ENCODE data around the gene SIGLEC12.
"Not testable (repeated sequence)": the region's sequence is repeated elsewhere in the genome, so short reads cannot be mapped to it uniquely, and the experiment has no call there.

Gene SIGLEC12

DNA sequence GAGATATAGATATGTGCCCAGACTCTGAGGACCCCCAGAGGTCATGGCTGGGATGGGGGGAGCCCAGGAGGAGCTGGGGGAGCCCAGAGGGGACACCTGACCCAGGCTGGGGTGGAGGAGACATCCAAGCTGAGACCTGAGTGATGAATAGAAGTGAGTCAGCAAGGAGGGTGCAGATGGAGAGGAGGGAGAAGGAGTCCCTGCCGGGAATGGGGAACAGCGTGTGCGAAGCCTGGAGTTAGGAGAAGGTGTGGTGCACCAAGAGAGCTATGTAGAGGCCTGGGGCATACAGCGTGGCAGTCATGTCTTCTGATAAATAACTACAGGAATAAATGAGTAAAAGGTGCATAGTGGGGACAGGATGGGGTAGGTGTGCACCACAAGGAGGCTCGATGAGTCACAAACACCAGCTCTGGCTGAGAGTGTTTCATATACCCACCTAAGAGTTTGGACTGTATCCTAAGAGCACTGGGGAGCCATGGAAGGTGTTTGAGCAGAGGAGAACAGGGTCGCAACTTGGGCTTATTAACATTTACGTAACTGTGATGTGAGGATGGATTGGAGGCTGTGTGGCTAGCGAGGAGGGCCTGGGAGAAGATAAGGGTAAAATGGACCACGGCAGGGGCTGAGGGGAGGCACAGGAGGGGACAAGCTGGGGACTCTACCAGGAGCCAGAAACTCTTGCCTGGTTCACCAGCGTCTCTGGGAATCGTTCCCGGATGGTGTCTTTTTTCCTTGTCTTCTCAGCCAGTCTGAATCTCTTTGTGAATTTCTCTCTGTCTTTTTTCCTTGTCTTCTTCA, 21.9 kb downstream of the SIGLEC12 start:
- DNase-seq (ENCODE audit: low spot score): no peak

DNA sequence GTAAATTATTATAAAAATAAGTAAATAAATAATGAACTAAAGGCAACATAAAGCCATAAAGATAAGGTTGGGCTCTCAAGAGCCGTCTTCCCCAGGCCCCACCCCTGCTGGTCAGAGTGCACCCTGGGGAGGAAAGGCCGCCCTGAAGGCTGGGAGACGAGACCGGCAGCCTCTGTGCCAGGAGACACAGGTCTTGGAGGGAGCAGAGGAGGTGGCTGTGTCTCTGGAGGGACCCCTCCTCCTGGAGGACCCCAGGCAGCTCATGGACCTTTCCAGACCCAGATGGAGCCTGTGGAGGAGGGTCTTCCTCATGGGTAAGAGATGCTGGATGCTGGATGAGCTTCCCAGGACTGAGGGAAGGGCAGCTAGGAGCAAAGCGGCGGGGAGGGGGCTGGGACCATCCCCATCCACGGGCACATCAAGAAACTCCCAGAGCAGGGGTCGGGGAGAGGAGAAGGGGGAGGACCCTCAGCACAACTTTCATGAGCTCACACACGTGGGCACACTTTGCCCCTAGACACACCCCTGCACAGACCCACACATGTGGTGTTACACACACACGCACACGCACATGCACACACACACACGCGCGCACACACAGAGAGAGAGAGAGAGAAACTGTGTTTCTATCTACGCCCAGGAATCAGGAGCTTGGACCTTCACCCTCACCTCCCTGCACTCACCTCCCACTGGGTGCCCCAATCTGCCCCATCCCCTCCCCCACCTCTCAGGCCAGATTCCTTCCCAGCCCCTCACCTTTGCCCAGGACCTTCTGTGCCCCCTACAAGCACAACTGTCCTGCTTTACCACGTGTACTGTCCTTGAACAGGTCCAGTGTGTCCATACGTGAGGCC, 23.0 kb downstream of the SIGLEC12 start, which contains the start of gene CEACAM18:
Gene CEACAM18, plus strand, starts transcription at position 159 of the 854 bp plus-strand sequence.
- DNase-seq (ENCODE audit: low spot score): no peak

DNA sequence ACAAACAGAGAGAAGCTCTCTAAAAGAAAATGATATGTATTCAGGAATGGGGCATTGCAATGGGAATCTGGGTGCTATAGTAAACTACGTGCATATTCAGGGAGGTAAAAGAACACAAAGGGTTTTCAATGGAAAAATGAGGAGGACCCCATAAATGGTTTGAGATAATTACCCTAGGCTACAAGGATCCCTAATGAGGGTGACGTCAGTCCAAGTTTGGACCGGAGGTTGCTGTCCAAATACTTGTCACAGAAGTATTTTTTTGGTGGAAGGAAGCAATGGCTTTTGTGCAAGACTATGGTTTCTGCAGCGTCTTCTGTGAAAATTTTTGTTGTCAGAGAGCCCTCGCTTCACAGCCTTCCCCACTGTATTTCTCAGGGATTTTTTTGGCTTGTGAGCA, 24.3 kb downstream of the SIGLEC12 start:
- DNase-seq (ENCODE audit: low spot score): no peak

DNA sequence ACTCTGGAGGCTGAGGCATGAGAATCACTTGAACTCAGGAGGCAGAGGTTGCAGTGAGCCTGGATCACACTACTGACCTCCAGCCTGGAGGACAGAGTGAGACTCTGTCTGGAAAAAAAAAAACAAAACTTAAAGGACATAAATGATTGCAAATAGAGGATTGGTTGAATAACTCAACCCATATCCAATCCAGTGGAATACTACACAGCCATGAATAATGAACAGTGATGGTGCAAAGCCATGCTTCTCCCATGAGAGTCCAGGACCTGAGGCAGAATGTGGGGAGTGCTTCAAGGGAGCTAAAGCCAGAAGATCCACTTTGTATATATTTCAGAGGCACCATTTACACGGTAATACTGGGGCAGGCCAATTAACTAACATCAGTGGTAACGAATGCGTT, 25.4 kb downstream of the SIGLEC12 start:
- DNase-seq (ENCODE audit: low spot score): no peak

DNA sequence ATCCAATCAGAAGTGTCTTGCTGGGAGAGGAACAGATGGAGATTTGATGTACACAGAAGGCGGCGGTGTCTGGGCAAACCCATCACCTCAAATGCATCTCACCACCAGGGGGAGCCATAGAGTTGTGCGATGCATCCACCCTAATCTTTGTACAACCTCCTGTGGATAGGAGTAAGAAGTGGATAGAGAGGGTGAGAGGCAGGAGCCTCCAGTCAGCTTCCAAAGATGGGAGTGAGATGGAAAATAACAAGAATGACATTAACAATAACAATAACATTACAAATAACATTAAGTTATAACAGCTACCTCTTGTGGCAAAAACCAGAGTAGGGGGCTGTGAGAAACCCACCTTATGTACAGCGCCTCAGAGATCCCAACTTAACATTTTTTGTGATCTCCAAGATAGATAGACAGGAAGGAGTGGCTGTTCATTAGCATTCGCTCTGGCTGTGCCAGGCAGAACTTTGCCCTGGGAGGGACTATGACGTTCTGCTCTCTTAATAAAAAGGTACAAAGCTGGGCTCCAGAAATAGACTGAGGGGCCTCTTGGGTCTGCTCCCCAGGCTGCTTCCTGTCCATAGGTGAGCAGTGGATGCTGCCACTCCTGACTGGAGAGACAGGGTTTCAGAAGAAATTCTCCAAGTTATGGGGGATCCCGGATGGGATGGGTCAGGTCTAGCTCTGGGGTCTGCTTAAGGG, 28.4 kb downstream of the SIGLEC12 start:
- DNase-seq (ENCODE audit: low spot score): peak; percentile 70

DNA sequence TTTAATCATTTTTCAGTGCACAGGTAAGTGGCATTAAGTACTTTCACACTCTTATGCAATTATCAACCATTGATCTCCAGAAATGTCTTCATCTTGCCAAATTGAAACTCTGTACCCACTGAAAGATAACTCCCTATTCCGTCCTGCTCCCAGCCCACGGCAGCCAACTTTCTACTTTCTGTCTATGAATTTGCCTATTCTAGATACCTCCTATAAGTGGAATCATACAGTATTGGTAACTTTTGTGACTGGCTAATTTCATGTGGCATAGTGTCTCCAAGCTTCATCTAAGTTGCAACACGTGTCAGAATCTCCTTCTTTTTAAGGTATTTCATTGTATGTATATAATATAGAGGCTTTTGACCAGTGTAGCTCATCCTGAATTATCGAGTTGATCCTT, 29.0 kb downstream of the SIGLEC12 start:
- DNase-seq (ENCODE audit: low spot score): no peak

DNA sequence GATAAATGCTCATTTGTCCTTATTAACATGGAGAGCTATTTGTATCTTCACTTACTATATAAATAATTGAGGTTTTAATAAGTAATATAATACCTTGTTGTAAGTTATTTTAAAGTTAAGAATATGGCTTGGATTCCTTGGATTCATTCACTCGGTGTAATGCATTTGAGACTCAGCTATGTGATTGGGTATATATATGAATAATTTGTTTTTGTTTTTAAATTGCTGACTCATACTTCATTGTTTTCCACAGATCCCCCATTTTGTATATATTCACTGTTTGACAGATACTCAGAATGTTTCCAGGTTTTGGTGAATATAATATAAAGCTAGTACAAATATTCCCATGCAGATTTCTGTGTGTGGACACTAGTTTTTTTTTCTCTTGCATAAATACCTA, 30.1 kb downstream of the SIGLEC12 start:
- no peak for DNase-seq (ENCODE audit: low spot score)

DNA sequence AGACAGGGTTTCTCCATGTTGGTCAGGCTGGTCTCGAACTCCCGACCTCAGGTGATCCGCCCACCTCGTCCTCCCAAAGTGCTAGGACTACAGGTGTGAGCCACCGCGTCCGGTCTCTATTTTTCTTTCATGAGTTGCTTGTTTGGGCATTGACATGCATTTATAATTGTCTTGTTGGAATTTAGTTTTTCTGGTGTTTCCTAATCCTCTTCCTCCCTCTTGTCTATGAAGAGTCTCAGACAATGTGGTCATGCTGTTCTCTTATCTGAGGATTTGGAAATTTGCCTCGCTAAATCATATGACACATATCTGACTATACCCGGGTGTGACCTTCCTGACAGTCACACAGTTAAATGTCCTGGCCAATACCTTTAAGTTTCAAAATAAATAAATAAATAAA, 30.6 kb downstream of the SIGLEC12 start:
- DNase-seq (ENCODE audit: low spot score): no peak

DNA sequence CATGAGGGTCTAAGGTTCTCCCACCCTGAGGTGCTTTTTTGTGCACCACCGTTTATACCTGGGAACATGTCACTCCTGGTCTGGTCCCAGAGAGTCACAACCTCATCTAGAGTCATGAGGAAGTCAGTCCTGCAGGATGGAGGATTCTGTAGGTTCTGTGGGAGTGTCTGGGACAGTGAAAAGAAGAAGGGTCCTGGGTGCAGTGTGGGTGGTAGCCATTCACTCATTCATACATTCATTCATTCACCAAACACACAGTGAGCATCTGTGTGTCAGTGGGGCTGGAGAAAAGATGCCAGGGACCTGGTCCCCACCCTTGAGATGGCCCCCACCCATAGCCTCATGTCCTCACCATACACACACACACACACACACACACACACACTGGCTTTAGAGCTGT, 32.0 kb downstream of the SIGLEC12 start:
- no peak for DNase-seq (ENCODE audit: low spot score)

DNA sequence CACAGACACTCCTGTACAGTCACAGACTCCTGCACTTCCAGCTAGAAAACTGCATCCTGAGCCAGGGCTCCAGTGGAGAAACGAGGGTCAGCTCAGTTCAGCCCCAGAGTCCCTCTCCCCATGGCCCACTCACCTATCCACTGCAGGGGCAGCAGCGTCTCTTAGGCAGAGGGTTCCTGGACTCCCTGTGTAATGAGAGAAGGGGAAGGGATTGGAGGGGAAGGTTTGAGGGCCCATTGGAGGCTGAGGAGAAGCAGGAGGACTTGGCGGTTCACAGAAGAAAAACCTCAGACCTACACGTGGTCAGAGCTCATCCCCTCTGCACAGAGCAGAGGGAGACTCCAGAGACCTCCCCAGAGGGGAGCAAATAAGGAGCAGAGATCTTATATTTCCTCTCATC, 32.4 kb downstream of the SIGLEC12 start:
- DNase-seq (ENCODE audit: low spot score): no peak

DNA sequence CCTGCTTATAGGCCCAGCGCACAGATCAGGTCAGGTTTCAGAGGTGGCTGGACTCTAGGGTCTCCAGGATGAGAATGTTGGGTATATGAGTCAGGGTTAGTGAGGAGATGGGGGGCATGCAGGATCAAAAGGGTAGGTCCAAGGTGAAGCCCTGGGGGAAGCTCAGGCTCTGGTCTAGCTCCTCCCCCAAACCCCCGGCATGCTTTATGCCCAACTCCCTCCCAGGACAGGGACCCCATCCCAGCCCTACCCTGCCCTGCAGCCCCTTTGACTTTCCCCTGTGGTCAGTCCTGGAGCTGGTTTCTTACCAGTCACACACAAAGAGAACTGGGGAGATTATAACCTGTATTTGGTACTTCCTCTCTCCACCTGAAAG, 33.1 kb downstream of the SIGLEC12 start:
- no peak for DNase-seq (ENCODE audit: low spot score)

DNA sequence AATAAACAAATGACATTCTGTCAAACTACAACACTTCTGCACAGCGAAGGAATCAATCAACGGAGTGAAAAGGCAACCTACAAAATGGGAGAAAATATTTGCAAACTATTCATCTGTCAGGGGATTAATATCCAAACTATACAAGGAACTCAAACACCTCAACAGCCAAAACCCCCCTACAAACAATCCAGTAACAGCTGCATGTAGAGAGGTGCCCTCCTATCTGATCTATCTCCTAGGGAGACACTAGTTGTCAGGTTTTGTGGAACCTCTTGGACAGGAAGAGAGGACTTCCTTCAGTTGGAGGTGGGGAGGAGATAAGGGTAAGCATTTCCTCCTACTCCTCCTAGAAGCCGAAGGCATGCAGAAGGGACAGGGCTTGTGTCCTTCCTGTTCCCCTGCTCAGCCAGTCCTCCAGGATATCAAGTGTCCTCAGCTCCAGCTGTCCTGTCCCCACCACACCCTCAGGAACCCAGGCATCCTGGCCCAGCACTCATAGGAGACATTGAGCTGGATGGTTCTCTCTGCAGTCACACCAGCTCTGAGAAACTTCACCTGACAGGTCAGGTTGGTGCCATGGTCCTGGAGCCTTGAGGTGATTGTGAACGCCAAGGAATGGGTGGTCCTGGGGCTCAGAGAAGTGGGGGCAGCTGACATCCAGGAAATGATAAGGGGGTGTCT, 33.6 kb downstream of the SIGLEC12 start:
- DNase-seq (ENCODE audit: low spot score): no peak

DNA sequence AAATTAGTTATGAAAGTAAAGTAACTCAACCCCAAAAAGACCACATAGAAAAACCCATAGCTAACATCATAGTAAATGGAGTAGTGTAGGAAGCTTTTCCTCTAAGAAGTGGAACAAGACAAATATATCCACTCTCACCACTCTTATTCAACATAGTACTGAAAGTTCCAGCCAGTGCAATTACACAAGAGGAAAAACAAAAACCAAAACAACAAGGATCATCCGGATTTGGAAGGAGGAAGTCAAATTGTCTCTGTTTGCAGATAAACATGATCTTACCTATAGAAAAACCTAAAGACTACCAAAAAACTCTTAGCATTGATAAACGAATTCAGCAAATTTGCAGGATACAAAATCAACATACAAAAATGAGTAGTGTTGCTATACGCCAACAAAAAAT, 34.9 kb downstream of the SIGLEC12 start:
- DNase-seq (ENCODE audit: low spot score): no peak

DNA sequence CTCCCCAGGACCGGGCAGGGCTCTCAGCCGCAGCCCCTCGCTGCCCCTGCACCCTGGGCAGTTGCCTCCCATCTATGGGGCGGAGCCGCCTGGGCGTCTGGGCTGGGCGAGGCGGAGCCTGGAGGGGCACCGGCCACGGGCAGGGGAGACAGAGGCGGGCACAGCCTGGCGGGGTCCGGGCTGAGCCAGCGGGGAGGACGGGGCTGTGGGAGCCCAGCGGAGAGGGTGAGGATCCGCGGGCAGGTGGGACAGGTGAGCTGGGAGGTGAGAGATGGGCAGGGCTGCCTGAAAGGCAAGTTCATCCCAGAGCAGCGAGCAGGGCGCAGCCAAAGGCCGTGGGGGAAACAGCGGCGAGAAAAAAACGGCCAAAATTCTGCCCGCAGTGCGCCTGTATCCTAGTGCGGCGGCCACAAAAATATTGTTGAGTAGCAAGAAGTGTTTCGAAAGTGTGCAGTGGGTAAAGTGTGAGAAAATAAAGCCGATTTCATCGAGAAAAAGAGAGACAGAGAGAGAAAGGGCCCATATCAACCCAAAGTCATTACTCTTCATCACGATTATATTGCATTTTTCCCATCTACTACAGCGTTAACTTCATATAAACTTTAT, 37.5 kb downstream of the SIGLEC12 start:
- not testable (repeated sequence) for DNase-seq (ENCODE audit: low spot score)

DNA sequence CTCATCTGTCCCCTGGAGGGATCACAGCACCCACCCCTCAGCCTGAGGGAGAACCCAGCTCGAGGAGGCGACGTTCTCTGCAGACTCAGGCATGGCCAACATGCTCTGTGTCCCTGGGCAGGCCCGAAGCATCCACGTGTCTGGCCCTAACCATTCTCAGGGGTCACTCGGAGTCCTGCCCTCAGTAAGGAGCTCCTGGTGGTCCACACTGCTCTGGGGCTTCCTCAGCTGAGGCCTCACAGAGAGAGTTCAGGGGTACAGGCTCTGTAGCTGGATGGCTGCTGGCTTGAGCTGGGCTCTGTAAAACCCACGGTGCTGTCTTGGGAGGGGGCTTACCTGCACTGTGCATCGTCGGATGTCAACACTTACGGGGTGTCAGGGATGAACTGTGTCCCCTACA, 38.9 kb downstream of the SIGLEC12 start:
- DNase-seq (ENCODE audit: low spot score): no peak

DNA sequence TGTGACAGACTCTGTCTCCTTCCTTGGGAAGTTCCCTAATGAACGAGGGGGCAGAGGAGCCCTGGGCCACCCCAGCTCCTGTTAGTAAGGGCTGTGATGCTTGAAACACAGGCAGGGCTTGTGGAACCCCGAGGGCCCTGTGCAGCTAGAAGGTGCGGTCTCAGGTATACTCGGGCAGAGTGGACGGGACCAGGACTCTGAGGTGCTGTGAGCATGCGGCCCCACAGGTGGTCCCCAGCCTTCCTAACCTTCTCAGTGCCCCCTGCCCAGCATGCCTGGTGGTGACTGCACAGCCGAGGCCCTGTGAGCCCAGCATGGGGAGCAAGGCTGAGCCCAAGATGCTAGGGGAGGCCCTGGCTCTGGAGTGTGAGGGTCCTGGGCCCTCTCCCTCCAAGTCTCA, 39.3 kb downstream of the SIGLEC12 start:
- no peak for DNase-seq (ENCODE audit: low spot score)

DNA sequence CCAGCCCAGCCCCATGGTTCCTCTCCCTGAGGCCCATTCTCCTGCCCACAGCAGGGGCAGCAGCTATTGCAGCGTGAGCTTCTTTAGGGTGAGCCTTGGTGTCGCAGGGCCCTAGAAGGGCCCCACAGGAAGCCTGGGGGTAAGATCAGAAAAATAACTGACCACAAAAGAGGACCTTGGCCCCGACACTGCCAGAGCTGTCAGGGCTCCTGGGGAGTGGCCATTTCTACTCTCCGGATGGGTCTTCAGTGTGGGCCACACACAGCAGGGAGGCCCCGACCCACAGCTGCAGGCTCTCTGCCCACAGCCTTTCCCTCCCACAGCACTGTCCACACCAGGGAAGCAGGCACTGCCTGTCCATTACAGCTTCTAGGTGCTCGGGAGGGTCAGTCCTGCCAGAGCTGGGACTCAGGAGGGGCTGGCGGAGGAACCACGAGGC, 39.9 kb downstream of the SIGLEC12 start:
- DNase-seq (ENCODE audit: low spot score): no peak

DNA sequence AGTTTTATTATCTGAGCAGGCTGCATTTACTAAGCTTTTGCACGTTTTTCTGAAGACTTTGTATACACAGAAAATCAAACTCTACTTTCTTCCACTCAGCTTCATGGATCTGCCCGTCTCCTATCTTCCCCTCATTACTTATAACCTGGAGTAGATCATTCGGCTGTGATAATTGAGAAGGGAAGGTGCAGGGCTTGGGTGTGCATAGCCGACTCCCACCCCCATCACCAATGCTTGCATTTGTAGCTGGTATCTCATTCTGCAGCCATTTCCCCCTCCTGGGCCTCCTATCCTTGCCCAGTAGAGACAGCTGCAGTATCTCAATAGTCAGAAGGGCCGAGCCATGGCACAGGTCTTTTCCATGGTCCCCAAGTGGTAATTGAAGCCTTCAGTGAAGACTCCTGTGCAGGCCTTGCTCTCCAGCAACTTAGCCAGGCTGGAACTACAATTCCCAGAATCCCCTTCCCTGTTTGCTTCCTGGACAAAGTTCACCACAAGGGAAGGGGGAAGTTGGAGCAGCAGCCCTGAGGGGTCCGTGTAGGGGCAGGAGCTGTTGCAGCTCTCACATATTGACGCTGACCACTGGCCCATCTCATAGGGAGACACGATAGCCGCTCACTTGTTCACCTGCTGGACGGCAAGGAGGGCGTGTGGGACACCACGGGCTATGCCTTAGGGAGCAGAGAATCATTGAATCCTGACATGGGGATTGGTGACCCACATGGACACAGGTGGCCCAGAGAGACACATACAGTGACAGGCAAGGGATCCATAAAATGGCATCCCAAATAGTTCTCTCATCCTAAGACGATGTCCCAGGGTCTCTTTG, 41.2 kb downstream of the SIGLEC12 start:
- no peak for DNase-seq (ENCODE audit: low spot score)

DNA sequence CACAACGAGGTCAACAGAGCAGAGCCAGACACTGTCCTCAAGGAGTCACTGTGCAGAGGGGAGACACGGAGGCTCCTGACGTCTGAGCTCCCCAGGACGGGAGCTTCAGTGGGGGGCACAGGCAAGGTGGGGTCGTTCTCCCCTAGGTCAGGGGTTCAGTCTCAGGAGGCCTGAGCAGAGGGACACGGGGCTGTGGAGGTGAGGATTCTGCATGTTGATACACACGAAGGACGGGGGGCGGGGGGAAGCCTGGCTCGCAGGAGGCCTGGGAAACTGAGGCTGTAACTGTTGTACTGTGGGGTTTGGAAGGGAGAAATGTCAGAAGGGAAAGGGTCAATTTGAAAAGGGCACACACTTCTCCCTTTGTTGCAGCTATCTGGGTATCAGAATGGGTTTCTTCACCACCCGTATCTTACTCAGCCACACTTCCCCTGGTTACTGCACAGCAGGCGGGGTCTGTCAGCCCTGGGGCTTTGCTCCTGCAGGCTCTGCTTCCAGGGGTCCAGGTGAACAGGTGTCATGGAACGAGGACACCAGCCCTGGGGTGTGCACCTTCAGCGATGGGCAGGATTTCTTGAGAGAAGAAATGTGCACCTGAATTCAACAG, 42.6 kb downstream of the SIGLEC12 start:
- DNase-seq (ENCODE audit: low spot score): no peak

DNA sequence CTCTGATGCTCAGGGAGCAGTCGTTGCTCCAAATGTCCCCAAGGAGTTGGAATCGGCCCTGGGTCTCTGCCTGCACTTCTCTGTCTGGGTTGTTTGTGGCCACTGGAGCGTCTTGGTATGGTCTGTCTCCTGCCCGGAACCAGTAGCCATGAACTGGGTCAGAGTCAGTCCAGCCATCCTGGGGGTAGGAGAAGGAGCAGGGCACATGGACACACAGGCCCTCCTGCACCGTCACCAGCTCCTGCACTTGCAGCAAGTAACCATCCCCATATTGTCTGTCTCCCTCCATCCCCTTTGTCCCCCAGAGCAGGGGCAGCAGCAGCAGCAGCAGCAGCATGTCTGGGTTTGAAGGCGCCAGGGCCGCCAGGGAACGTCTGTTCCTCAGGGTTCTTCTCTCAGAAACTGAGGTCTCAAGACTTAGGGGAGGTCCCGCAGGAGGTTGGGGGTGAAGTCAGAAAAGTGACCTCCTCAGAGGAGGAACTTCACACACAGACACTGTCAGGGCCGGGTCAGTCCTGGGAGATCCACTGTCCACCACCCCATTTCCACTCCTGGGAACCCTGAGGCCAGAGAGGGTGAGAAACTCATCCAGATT, 43.5 kb downstream of the SIGLEC12 start, which contains the start of gene SIGLEC8:
Gene SIGLEC8, minus strand, starts transcription at position 404 of the 595 bp plus-strand sequence. Its CDS starts 67 bp downstream, at position 337.
- DNase-seq (ENCODE audit: low spot score): no peak
